ENCODE data around the gene LYRM1.

GRCh38 chr16:20969386-20969785 is 68.8 kb downstream of the LYRM1 start:
- TF ChIP-seq, protein P1, sequence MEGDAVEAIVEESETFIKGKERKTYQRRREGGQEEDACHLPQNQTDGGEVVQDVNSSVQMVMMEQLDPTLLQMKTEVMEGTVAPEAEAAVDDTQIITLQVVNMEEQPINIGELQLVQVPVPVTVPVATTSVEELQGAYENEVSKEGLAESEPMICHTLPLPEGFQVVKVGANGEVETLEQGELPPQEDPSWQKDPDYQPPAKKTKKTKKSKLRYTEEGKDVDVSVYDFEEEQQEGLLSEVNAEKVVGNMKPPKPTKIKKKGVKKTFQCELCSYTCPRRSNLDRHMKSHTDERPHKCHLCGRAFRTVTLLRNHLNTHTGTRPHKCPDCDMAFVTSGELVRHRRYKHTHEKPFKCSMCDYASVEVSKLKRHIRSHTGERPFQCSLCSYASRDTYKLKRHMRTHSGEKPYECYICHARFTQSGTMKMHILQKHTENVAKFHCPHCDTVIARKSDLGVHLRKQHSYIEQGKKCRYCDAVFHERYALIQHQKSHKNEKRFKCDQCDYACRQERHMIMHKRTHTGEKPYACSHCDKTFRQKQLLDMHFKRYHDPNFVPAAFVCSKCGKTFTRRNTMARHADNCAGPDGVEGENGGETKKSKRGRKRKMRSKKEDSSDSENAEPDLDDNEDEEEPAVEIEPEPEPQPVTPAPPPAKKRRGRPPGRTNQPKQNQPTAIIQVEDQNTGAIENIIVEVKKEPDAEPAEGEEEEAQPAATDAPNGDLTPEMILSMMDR (IDR thresholded peaks at IDR 0.05; ENCODE audit: low read depth, low read length, poor library complexity, severe bottlenecking), result no peak
- no peak for TF ChIP-seq EZH2phosphoT487 (IDR thresholded peaks at IDR 0.05; ENCODE audit: borderline replicate concordance, low read length)
